HepG2 (cell line): ENCODE measurements around the gene C18orf63. TPM values are rescaled to one million over a fixed set of nuclear protein-coding genes. Genes with fewer than 3 reads are reported as not detected.

Experiments
- ATAC-seq: fragments of 200-7000 bp; cut with Tn5 transposase; 3 replicates; pipeline ENCODE4 v1.9.1; 2020; ENCODE audit warnings: mild to moderate bottlenecking, moderate library complexity
- BruUV-seq: library from RNA; stranded (reverse); fragments of 400-500 nt; replicated peaks from 2 replicates; lab custom pipeline; 2021; lab: Mats Ljungman, UMichigan
- CTCF ChIA-PET: fragments of 300-600 bp; formaldehyde crosslinking; extraction: SDS; loops from one replicate; lab custom pipeline; 2021; ENCODE audit warnings: low total read pairs, inconsistent platforms, low intra/inter-chr PET ratio; lab: Yijun Ruan, JAX
- POLR2A ChIA-PET: fragments of 350-600 bp; sonication (Branson Sonifier 250); formaldehyde crosslinking; loops from one replicate; lab custom pipeline; 2020; ENCODE audit warnings: antibody characterized with exemption, inconsistent platforms; lab: Yijun Ruan, JAX
- DNase-seq: peaks from one replicate; pipeline ENCODE4 v3.0.0-alpha.2; 2015; ENCODE audit warnings: low spot score
- FAIRE-seq: peaks from 3 replicates; lab custom pipeline; 2011; peaks lifted over from hg19 to GRCh38; lab: Jason Lieb, UNC
- H2AFZ ChIP-seq: one replicate; pipeline ENCODE4 v1.6.1; 2011; ENCODE audit warnings: low read length, inconsistent platforms
- H3K27ac ChIP-seq: fragments of 300-600 bp; 3 replicates; pipeline ENCODE4 v1.8.0; 2011; ENCODE audit warnings: mixed run types, mild to moderate bottlenecking, mixed read lengths, low read length, inconsistent platforms; ENCODE audit not compliant: insufficient read depth; ENCODE audit errors: extremely low read length
- H3K27me3 ChIP-seq, 2 experiments: fragments of 200-600 bp in 1 of 2; 2 replicates in 1 of 2; 3 replicates in 1 of 2; pipeline versions ENCODE4 v1.6.0 to v1.8.0; 2011; ENCODE audit warnings: low read length in 2 of 2, mild to moderate bottlenecking in 2 of 2, moderate library complexity in 2 of 2, inconsistent platforms in 1 of 2; ENCODE audit not compliant: insufficient read depth in 2 of 2, control insufficient read depth in 1 of 2
- H3K36me3 ChIP-seq, 2 experiments: fragments of 200-600 bp in 1 of 2; replicated peaks in 1 of 2; 2 replicates in 1 of 2; 3 replicates in 1 of 2; pipeline versions ENCODE4 v1.5.1 to v1.8.0; 2011; ENCODE audit warnings: low read length in 2 of 2, inconsistent platforms in 1 of 2; ENCODE audit not compliant: insufficient read depth in 2 of 2, control insufficient read depth in 1 of 2
- H3K4me1 ChIP-seq: 2 replicates; pipeline ENCODE4 v1.5.1; 2012; ENCODE audit warnings: low read length, inconsistent platforms; ENCODE audit not compliant: insufficient read depth
- H3K4me2 ChIP-seq: 2 replicates; pipeline ENCODE4 v1.6.0; 2011; ENCODE audit warnings: low read depth, low read length, inconsistent platforms
- H3K4me3 ChIP-seq, 3 experiments: fragments of 200-600 bp in 1 of 3; sonication (generic), shearing (Covaris generic) in 1 of 3; replicated peaks in 1 of 3; 2 replicates each; pipeline ENCODE4 v1.5.1; 2011 to 2016; ENCODE audit warnings: low read length in 3 of 3, inconsistent platforms in 2 of 3, low read depth in 2 of 3, mild to moderate bottlenecking in 2 of 3, control low read depth in 1 of 3, mixed read lengths in 1 of 3; ENCODE audit not compliant: insufficient read depth in 1 of 3
- H3K79me2 ChIP-seq: one replicate; pipeline ENCODE4 v1.6.1; 2011; ENCODE audit warnings: low read length, inconsistent platforms; ENCODE audit not compliant: insufficient read depth
- H3K9ac ChIP-seq: 2 replicates; pipeline ENCODE4 v1.6.0; 2011; ENCODE audit warnings: mild to moderate bottlenecking, low read depth, low read length, inconsistent platforms; ENCODE audit not compliant: insufficient read depth
- H3K9me3 ChIP-seq: 2 replicates; pipeline ENCODE4 v1.5.1; 2012; ENCODE audit warnings: mild to moderate bottlenecking, low read length
- H4K20me1 ChIP-seq: 2 replicates; pipeline ENCODE4 v1.6.0; 2011; ENCODE audit warnings: inconsistent platforms, mild to moderate bottlenecking, low read length, moderate library complexity; ENCODE audit not compliant: insufficient read depth
- ETV5 ChIP-seq: IDR thresholded peaks from 2 replicates; pipeline ENCODE4 v1.6.1; 2018; ENCODE audit warnings: missing biosample characterization, missing genetic modification reagents, inconsistent platforms, borderline replicate concordance
- FLYWCH1 ChIP-seq: sonication (generic); formaldehyde crosslinking; IDR thresholded peaks from 2 replicates; pipeline ENCODE4 v1.8.1; 2023; ENCODE audit warnings: mild to moderate bottlenecking, missing genetic modification reagents
- LCORL ChIP-seq, 2 experiments: fragments of 450-650 bp in 1 of 2; sonication (generic) in 1 of 2; formaldehyde crosslinking in 1 of 2; IDR thresholded peaks; 2 replicates each; pipeline versions ENCODE4 v1.5.0 to v1.6.1; 2017 to 2020; ENCODE audit warnings: antibody characterized with exemption in 1 of 2, missing genetic modification reagents in 1 of 2
- PAX8 ChIP-seq: sonication (generic); formaldehyde crosslinking; IDR thresholded peaks from 2 replicates; pipeline ENCODE4 v1.8.0; 2022; ENCODE audit warnings: mild to moderate bottlenecking, missing genetic modification reagents, borderline replicate concordance
- ZBTB38 ChIP-seq: sonication (generic); formaldehyde crosslinking; IDR thresholded peaks from 2 replicates; pipeline ENCODE4 v1.5.1; 2020; ENCODE audit warnings: mild to moderate bottlenecking, missing genetic modification reagents
- ZKSCAN1 ChIP-seq: fragments of 150-350 bp; IDR thresholded peaks from 2 replicates; pipeline ENCODE4 v1.6.1; 2014; ENCODE audit warnings: low read length
- ZNF274 ChIP-seq: sonication (generic); formaldehyde crosslinking; IDR thresholded peaks from 2 replicates; pipeline ENCODE4 v1.5.1; 2020; ENCODE audit warnings: mild to moderate bottlenecking, missing genetic modification reagents
- ZNF30 ChIP-seq: sonication (generic); formaldehyde crosslinking; IDR thresholded peaks from 2 replicates; pipeline ENCODE4 v1.5.0; 2020; ENCODE audit warnings: mild to moderate bottlenecking, missing genetic modification reagents
- ZNF468 ChIP-seq: sonication (generic); formaldehyde crosslinking; IDR thresholded peaks from 2 replicates; pipeline ENCODE4 v1.8.0; 2022; ENCODE audit warnings: mild to moderate bottlenecking, moderate library complexity, missing genetic modification reagents
- WGBS: methylation state at CpG from one replicate; pipeline ENCODE4 v1.1.6; 2017; ENCODE audit warnings: low lambda C conversion rate; 5-methylcytosine and 5-hydroxymethylcytosine counted together
- in situ Hi-C: cut with HindIII; loops from 2 replicates; pipeline ENCODE4 v1.10.0; 2017; ENCODE audit warnings: low pct_unique_long_range_greater_than_20kb; ENCODE audit not compliant: extremely low pct_ligation_motif_present
- intact Hi-C: fragments of 100-400 bp; cut with micrococcal nuclease; formaldehyde crosslinking; loops from one replicate; pipeline ENCODE4 v1.10.0; 2022; ENCODE audit not compliant: unreplicated experiment
- polyA plus RNA-seq, 8 experiments: library from polyadenylated mRNA; depleted of rRNA in 3 of 8; stranded (reverse) in 7 of 8; unstranded in 1 of 8; fragments of >200 nt; fragmentation: Illumina TruSeq in 4 of 8; extraction: Trizol in 4 of 8; gene quantifications; 2 replicates each; pipeline versions ENCODE4 v1.2.1 to v1.2.3, GENCODE V29; 2011 to 2016; ENCODE audit warnings: low read depth in 4 of 8, missing spikeins in 1 of 8, mixed read lengths in 1 of 8; ENCODE audit not compliant: insufficient read depth in 1 of 8
- total RNA-seq, 5 experiments: library from RNA; depleted of rRNA; stranded (reverse); fragments of >200 nt; fragmentation: Illumina TruSeq; extraction: Trizol; gene quantifications; 2 replicates each; pipeline ENCODE4 v1.2.3, GENCODE V29; 2016; ENCODE audit warnings: low read depth in 1 of 5
- TF ChIP-seq, protein P1 (sequence below): sonication (generic); formaldehyde crosslinking; IDR thresholded peaks from 2 replicates; pipeline ENCODE4 v1.4.0; 2020; ENCODE audit warnings: mild to moderate bottlenecking, missing genetic modification reagents

The C18orf63 gene
- total and polyA plus RNA-seq, 2 of the 13 experiments (the other 11 are each of a cell fraction or from before 2014, with no cell fraction given), result 0.01 TPM; not detected in 1

DNA sequence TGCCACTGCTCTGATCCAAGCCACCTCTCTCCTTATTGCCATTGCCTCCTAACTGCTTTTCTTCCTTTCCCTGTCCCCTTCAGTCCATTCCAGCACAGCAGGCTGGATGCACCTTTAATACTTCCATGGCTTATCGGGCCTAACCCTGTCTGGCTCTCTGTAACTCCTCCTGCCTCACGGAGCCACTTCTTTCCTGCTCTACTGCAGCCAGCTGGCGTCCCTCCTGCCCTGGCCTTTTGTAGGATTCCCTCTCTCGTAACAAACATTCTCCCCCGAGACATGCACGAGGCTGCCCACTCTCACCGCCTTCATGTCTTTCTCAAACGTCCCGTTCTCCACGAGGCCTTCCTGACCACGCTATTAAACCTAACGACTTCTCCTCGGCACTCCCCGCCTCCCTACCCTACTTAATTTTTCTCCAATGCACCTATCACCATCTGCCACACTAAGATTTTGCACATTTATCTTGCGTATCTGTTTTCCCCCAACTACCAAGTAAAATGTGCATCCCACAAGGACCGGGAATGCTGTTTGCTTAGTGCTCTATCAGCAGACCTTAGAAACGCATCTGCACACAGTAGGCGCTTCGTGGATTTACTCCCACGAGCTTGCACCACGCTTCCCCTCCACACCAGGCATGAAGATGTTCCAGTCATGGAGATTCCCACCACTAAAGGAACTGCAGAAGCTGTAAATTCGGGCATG, 728 bp upstream of the C18orf63 start:
- TF ChIP-seq ZKSCAN1 (peak; percentile 54; the same call in 1 of the 2 replicates), FLYWCH1 (CRISPR knock-in tag) (no peak)
- ChIA-PET CTCF (no interaction called here), POLR2A (no interaction called here)
- Histone ChIP-seq H2AFZ (peak overlapping the region; percentile 45), H3K9me3 (no peaks in the 10 kb centered on the region), H4K20me1 (no peaks in the 10 kb centered on the region), H3K9ac (no peak overlapping the region), H3K4me2 (no peak overlapping the region), H3K27ac (no peak overlapping the region), H3K79me2 (no peaks in the 10 kb centered on the region), H3K36me3 (no peaks in the 10 kb centered on the region), H3K27me3 (no peaks in the 10 kb centered on the region), H3K4me1 (peaks cover 30% of the 10 kb centered on the region), H3K4me3 (no peak overlapping the region)
- WGBS, result 77% methylated on average over 22 of the region's 22 CpGs
- no TSS peak for BruUV-seq
- no peak for DNase-seq
- no peak for ATAC-seq
- FAIRE-seq, result no peak
- intact Hi-C loops, result no loop called here
- in situ Hi-C loops, result no loop called here

DNA sequence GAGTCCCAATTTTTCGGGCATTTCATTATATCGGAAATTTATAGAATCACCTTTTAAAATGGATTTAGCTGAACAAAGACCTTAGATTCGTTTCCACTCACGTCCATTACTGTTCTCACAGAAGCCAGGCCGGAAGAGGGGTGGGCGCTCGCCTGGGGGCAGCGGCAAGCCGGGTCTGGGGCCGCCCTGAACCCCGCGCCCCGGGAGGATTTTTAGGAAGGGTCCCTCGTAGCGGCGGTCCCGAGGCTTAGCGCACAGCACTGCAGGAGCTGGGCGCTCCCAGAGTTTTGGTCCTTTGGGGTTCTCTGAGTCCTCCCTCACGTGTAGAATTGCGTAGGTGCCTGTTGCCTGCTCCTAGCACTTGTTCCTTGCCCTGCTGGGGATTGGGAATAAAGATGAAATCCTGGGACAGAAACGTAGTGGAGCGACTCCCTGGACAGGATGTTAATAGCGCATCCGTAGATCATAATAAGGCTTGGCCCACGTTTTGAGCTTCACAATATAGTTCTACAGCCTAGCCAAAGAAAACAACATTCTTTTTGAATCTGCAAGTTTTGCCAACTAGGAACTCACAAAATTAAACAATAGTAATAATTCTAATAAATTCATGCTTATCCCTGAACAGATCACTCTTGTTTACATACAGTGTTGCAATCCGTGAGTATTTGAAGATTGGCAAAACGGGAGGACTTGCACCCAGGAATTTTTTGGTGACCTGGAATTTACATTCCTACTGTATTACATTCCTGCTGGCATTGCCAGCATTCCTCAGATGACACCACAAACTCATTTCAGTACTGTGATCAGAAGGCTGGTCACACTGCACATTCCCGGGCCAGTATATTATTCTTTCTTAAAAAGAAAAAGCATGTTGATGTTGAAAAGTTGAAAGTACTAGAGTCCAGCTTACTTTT, 875 bp downstream of the C18orf63 start:
- ChIA-PET POLR2A (no interaction called here), CTCF (no interaction called here)
- peak; percentile 88 for DNase-seq
- Histone ChIP-seq H3K27me3 (no peaks in the 10 kb centered on the region), H2AFZ (no peak overlapping the region), H4K20me1 (no peaks in the 10 kb centered on the region), H3K9me3 (no peaks in the 10 kb centered on the region), H3K79me2 (no peaks in the 10 kb centered on the region), H3K9ac (no peak overlapping the region), H3K27ac (peak overlapping the region; percentile 64), H3K4me2 (peak overlapping the region; percentile 41; the same call in 1 of the 2 replicates), H3K36me3 (no peaks in the 10 kb centered on the region), H3K4me3 (no peak overlapping the region; a peak in 1 of 6 replicates), H3K4me1 (peaks cover 24% of the 10 kb centered on the region)
- in situ Hi-C loops (no loop called here), intact Hi-C loops (no loop called here)
- BruUV-seq, result no TSS peak
- FAIRE-seq, result peak; percentile 53
- peak; percentile 98 for ATAC-seq
- 76% methylated on average over 27 of the region's 29 CpGs for WGBS
- TF ChIP-seq ZNF30 (CRISPR knock-in tag), result no peak
- no peak for TF ChIP-seq ZNF468 (CRISPR knock-in tag)
- peak; percentile 93 for TF ChIP-seq LCORL (IDR thresholded peaks at IDR 0.05)
- TF ChIP-seq LCORL (CRISPR knock-in tag; IDR thresholded peaks at IDR 0.05), result peak; percentile 97
- TF ChIP-seq PAX8, result no peak
- 0 out of 2 replicates have a peak, but pooled peaks have one; percentile 34 for TF ChIP-seq ZBTB38 (CRISPR knock-in tag)
- TF ChIP-seq, protein P1, sequence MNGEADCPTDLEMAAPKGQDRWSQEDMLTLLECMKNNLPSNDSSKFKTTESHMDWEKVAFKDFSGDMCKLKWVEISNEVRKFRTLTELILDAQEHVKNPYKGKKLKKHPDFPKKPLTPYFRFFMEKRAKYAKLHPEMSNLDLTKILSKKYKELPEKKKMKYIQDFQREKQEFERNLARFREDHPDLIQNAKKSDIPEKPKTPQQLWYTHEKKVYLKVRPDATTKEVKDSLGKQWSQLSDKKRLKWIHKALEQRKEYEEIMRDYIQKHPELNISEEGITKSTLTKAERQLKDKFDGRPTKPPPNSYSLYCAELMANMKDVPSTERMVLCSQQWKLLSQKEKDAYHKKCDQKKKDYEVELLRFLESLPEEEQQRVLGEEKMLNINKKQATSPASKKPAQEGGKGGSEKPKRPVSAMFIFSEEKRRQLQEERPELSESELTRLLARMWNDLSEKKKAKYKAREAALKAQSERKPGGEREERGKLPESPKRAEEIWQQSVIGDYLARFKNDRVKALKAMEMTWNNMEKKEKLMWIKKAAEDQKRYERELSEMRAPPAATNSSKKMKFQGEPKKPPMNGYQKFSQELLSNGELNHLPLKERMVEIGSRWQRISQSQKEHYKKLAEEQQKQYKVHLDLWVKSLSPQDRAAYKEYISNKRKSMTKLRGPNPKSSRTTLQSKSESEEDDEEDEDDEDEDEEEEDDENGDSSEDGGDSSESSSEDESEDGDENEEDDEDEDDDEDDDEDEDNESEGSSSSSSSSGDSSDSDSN (CRISPR knock-in tag), result no peak
- peak; percentile 15; the same call in 1 of the 2 replicates for TF ChIP-seq ETV5
- no peak for TF ChIP-seq ZNF274
